Retinal pigment epithelial cell (primary cell): ENCODE measurements around the gene ZDHHC7.

Experiments
- DNase-seq: peaks from one replicate; pipeline ENCODE4 v3.0.0-alpha.2; 2010; ENCODE audit warnings: low read depth
- H3K4me3 ChIP-seq: 2 replicates; pipeline ENCODE4 v1.5.1; 2011; ENCODE audit warnings: mild to moderate bottlenecking, low read length, control low read depth, moderate library complexity
- TF ChIP-seq, protein P1 (sequence below): conservative IDR thresholded peaks from 2 replicates; pipeline ENCODE4 v1.5.1; 2011; ENCODE audit warnings: low read depth, low read length, control low read depth, inconsistent platforms

Gene ZDHHC7

DNA sequence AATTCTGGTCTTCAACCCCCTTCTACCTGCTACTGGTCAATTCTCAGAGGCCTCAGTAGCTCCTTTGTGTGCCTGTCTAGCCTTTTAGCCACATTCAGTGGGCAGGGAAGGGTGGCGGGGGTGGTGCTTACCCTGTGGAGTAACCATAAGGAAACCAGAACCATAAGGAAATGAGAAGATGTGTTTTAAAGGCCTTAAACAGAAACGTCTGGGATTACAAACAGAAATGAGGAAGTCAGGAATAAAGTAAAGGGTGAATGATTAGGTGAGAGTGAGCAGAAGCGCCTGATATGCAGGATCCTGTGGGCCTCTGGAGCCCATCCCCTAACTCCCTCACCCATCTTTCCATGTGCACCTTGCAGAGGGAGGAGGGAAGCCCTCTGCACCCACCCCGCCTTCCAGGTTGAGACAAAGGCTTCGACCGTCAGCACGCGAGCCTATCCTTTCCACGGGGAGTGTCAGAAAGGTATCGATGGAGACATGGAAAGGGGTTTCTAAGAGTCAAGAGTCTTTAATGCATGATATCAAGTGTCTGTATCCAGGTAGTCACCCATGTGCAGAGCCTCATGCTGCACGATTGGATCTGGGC is 36.6 kb upstream of the ZDHHC7 start:
- no peak for DNase-seq
- TF ChIP-seq, protein P1, sequence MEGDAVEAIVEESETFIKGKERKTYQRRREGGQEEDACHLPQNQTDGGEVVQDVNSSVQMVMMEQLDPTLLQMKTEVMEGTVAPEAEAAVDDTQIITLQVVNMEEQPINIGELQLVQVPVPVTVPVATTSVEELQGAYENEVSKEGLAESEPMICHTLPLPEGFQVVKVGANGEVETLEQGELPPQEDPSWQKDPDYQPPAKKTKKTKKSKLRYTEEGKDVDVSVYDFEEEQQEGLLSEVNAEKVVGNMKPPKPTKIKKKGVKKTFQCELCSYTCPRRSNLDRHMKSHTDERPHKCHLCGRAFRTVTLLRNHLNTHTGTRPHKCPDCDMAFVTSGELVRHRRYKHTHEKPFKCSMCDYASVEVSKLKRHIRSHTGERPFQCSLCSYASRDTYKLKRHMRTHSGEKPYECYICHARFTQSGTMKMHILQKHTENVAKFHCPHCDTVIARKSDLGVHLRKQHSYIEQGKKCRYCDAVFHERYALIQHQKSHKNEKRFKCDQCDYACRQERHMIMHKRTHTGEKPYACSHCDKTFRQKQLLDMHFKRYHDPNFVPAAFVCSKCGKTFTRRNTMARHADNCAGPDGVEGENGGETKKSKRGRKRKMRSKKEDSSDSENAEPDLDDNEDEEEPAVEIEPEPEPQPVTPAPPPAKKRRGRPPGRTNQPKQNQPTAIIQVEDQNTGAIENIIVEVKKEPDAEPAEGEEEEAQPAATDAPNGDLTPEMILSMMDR, result no peak
- no peak overlapping the region for H3K4me3 ChIP-seq

DNA sequence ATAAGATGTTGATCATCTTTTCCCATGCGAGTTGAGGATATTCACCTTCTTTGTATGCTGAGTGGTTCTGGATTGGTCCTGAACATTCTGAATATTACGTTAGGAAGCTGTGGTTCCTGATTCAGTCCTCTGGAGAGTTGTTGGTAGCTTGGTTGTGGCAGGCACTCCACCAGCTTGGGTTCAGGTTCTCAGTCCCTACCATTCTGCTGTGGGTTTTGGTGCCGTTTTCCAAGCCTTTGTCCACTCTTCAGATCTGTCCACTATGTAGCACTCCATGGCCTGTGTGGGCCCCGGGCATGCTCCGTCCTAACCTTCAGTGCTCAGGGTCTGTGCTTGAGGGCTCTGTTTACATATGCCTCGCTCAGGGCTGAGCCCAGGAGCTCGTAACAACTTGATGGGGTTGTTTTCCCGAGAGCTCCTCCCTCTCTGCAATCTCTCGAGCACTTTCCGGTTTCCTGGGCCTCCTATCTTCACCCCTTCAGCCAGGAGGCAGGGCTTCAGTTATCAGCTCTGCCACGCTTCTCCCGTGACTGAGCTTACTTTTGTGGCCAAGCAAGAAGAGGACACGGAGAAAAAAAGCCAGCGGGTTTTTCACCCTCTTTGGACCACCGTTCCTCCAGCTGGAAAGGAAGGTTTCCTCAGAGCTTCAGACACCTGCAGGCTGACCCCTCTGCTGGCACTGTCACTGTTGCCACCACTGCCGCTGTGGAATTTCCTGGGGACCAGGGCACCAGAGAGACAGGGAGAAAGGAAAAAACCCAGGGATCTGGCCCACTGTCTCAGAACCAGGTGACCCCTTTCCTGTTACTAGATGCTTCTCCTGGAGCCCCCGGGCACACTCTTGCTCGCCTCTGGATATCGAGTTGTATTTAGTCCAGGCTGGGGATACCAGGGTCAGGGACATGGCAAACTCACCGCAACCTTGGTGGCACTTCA is 35.9 kb upstream of the ZDHHC7 start:
- TF ChIP-seq, protein P1, result no peak
- no peak overlapping the region for H3K4me3 ChIP-seq
- no peak for DNase-seq

DNA sequence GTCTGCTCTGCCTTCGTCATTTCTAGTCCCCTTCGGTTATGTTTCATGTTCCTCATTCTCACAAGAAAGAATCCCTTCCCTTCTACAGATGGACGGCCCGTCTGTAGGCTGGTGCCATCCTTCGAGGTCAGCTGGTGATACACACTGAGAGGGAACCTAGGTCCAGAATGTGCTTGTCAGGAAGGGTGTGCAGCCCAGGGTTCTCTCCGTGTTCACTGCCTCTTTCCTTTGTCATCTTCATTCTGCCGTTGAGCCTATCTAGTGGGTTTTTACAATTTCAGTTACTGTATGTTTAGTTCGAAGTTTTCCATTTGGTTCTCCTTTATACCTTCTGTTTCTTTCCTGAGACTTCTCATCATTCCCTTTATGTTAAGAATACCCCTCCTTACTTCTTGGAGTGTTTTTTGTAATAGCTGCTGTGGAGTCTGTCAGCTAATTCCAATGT is 35.2 kb upstream of the ZDHHC7 start:
- TF ChIP-seq, protein P1, result no peak
- H3K4me3 ChIP-seq, result no peak overlapping the region
- no peak for DNase-seq

- H3K4me3 ChIP-seq, result no peak overlapping the region
- DNase-seq, result no peak
- TF ChIP-seq, protein P1, result no peak
Measured at GRCh38 chr16:85045641-85046471, 34.5 kb upstream of the ZDHHC7 start.

DNA sequence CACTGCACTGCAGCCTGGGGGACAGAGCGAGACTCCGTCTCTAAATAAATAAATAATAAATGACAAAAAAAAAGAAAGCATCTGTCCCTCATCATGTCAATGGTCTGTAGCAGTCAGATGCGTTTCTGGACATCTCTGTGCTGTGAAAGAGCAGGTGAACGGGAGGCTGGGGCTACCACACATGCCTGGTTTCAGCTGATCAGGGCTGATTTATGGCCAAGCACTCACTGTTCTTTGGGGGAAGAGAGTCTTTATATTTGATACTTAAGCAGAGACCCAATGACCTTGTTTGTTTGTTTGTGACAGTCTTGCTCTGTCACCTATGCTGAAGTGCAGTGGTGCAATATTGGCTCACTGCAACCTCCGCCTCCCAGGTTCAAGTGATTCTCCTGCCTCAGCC is 33.7 kb upstream of the ZDHHC7 start:
- no peak overlapping the region for H3K4me3 ChIP-seq
- no peak for DNase-seq
- TF ChIP-seq, protein P1, result no peak

- TF ChIP-seq, protein P1, result no peak
- DNase-seq, result no peak
- H3K4me3 ChIP-seq, result no peak overlapping the region
Measured at GRCh38 chr16:85042606-85043005, 31.3 kb upstream of the ZDHHC7 start.
